GM10266 (cell line): Measurements from ENCODE around the gene MRPL28.

Experiments
- DNase-seq: peaks from one replicate; pipeline ENCODE4 v3.0.0; 2012; ENCODE audit errors: extremely low spot score
- TF ChIP-seq, protein P1 (sequence below): IDR thresholded peaks from 2 replicates; pipeline ENCODE4 v1.5.1; 2012; ENCODE audit warnings: mild to moderate bottlenecking, low read depth; ENCODE audit not compliant: control insufficient read depth, insufficient read depth; ENCODE audit errors: missing control alignments

MRPL28 gene

DNA sequence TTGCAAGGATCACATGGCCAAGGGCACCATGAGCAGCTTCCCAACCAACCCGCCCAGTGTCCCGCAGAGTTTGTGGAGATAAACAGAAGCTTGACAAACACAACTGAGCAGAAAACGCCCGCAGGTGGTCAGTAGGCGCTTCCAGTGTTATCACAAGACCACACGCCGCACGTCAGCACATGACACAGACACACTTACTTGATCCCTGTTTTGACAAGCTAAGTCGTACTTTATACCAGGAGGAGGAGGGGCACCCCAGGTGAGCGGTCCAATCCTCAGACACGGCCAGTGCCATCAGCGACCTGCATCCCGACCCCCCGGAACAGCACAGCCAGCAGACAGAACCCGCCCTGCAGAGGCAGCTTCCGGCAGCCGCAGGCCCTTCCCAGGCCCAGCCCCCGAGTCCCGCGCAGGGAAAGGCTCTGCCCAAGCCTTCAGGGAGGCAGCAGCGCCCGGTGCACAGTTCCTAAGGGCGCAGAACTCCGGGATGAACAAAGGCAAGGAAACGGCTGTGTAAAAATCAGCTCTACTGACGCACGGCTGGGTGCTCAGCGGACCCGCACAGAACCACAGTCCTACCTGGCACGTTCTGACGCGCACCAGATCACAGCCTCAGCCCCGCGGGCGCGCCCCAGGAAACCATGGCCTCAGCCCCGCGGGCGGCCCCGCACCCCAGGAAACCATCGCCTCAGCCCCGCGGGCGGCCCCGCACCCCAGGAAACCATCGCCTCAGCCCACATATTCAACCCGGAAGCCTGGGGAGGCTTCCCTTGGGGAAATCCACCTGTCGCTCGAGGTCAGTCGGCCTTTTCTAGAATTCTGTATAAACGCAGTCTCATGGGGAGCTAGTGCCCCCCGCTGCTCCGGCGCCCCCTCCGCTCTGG is 45.6 kb downstream of the MRPL28 start:
- DNase-seq = peak; percentile 78
- TF ChIP-seq, protein P1, sequence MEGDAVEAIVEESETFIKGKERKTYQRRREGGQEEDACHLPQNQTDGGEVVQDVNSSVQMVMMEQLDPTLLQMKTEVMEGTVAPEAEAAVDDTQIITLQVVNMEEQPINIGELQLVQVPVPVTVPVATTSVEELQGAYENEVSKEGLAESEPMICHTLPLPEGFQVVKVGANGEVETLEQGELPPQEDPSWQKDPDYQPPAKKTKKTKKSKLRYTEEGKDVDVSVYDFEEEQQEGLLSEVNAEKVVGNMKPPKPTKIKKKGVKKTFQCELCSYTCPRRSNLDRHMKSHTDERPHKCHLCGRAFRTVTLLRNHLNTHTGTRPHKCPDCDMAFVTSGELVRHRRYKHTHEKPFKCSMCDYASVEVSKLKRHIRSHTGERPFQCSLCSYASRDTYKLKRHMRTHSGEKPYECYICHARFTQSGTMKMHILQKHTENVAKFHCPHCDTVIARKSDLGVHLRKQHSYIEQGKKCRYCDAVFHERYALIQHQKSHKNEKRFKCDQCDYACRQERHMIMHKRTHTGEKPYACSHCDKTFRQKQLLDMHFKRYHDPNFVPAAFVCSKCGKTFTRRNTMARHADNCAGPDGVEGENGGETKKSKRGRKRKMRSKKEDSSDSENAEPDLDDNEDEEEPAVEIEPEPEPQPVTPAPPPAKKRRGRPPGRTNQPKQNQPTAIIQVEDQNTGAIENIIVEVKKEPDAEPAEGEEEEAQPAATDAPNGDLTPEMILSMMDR = no peak

DNA sequence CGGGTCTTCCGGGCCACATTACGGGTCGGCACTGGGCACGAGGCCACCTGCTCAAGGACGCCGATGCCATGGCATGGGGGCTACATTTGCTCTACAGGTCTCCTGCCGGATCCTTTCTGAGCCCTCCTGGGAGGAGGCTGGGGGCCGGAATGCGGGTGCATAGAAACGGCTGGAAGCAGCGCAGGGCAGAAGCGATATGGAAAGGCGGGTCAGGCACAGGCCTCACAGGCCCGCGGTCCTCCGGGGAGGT is 46.2 kb downstream of the MRPL28 start:
- TF ChIP-seq, protein P1 = no peak
- DNase-seq = no peak

DNA sequence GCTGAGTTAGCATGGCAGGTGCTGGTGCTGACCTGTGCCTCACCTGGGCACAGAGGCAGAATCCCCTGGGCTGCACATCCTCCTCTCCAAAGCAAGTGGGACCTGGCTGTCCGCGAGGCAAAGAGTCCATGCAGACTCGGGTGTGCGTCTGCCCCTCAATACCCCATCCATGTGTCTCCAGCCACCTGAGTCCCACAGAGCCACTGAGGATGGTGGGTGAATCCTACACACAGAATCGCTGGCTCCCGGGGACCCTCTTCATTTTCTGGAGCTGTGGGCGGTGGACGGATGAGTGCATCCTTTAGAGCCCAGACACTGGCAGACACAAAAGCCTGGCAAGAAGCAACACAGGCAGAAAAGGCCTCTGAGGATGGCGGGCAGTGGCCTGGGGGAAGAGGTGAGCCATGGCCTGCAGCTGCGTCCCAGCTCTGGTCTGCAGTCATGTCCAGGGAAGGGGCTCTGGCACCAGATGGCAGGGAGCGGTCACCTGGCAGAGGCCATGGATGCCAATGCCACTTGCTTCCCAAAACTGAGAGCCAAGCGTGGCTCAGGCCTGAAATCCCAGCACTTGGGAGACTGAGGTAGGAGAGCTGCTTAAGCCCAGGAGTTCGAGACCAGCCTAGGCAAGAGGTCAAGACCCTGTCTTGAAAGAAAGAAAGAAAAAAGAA is 47.7 kb downstream of the MRPL28 start:
- no peak for DNase-seq

DNA sequence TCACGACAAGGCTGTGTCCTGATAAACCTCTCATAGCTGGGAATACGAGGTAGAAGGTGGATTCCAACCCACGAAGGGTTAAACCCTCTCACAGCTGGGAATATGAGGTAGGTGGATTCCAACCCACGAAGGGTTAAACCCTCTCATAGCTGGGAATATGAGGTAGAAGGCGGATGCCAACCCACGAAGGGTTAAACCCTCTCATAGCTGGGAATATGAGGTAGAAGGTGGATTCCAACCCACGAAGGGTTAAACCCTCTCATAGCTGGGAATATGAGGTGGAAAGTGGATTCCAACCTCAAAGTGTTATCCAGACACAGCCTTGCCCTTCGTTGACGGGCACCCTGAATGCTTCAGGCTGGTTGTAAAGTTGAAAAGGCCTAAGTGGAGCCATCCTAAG is 48.8 kb downstream of the MRPL28 start:
- no peak for DNase-seq
- TF ChIP-seq, protein P1 = no peak

More for the DNA sequence above, 47.7 kb downstream of the MRPL28 start:
- TF ChIP-seq, protein P1 = no peak

DNA sequence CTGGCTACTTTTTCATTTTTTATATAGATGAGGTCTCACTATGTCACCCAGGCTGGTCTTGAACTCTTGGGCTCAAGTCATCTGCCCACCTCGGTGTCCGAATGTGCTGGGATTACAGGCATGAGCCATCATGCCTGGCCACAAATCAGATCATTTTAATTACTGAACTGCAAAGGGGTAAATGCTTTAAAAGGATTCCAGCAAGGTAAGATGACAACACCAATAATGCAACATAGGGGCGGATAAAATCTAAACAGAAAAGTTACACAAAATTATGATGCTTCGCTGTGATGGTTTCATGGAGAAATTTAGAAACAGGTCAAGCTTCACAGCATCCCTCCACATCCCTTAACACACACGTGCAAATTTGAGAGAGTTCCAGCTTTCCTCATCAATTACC is 50.1 kb downstream of the MRPL28 start:
- TF ChIP-seq, protein P1 = no peak
- no peak for DNase-seq

DNA sequence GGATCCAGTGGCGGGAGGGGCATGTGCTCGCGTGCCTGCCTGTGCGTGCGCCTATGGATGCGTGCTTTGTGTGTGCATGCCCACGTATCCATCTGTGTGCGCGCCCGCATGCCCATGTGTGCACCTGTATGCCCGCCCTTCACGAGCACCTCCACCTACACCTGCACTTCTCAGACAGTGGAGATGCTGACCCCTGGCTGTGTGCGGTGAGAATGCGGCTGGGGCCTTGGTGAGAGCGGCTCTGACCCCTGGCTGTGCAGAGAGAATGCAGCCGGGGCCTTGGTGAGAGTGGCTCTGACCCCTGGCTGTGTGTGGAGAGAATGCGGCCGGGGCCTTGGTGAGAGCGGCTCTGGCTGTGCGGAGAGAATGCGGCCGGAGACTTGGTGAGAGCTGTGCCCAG is 51.7 kb downstream of the MRPL28 start:
- no peak for DNase-seq
- TF ChIP-seq, protein P1 = peak; percentile 31

DNA sequence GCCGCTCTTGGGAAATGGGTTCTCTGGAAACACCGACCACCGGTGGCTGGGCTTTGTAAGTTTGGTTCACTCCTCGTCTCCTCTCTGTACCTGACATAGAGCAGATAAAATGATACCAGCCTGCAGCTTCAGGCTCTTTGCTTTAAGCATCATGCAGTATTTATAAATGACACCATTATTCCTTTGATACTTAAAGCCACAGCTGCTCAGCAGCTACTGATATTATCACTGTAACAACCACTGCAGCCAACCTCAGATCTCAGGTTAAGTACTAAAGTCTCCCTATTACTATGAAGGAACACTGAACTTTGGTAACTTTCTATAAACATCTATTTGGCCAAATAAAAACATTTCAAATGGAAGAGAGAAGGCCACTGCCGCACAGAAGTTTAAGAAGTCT is 52.8 kb downstream of the MRPL28 start:
- no peak for DNase-seq
- TF ChIP-seq, protein P1 = no peak
